ENCODE measurements around the gene FAS. TPM values are rescaled to one million over a fixed set of nuclear protein-coding genes. Genes with fewer than 3 reads are reported as not detected.

FAS gene
- total and polyA plus RNA-seq, 2 experiments from 2014 or later, result 7.3 to 14.1 TPM

DNA sequence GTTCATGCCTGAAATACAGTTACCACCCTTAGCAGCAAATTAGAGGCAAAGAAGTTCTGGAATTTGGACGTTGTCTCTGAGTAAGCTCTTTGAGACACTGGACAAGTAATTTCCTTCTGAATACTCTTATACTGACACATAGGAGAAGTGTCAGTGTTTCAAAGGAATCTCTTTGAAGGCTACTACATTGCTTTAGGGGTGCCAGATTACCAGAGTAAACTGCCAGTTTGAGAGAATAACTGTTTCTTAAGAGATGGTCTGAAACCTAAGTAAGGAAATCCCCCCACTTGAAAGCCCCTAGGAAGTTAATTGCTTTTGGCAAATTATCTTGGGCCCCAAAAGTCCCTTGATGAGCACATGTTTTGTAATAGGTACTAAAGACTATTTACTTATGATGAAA is 3.4 kb downstream of the FAS start:
- Histone ChIP-seq H3K36me3 (replicated peaks; ENCODE audit: insufficient read depth, low read depth) (no peaks in the 10 kb centered on the region), H3K4me3 (no peak overlapping the region), H3K27ac (no peak overlapping the region), H3K4me2 (no peak overlapping the region), H3K9me3 (ENCODE audit: low read depth) (no peaks in the 10 kb centered on the region), H3K79me2 (peaks cover 10% of the 10 kb centered on the region), H3K9me2 (replicated peaks; ENCODE audit: insufficient read depth) (no peaks in the 10 kb centered on the region), H4K20me1 (ENCODE audit: insufficient read depth, poor library complexity, severe bottlenecking) (no peaks in the 10 kb centered on the region), H2AFZ (no peak overlapping the region), H3K27me3 (no peaks in the 10 kb centered on the region), H3K4me1 (ENCODE audit: insufficient read depth) (peaks cover 12% of the 10 kb centered on the region)
- no peak for DNase-seq (ENCODE audit: low spot score)
- TF ChIP-seq CTCF (IDR thresholded peaks at IDR 0.05; ENCODE audit: poor library complexity) (no peak), EZH2phosphoT487 (IDR thresholded peaks at IDR 0.05; ENCODE audit: low read depth, severe bottlenecking, unreplicated experiment) (no peak), EZH2 (IDR thresholded peaks at IDR 0.05; ENCODE audit: borderline replicate concordance) (no peak)
- 70% methylated on average over 1 of the region's 1 CpG for WGBS (ENCODE audit: low lambda C conversion rate, missing lambda C conversion rate)

DNA sequence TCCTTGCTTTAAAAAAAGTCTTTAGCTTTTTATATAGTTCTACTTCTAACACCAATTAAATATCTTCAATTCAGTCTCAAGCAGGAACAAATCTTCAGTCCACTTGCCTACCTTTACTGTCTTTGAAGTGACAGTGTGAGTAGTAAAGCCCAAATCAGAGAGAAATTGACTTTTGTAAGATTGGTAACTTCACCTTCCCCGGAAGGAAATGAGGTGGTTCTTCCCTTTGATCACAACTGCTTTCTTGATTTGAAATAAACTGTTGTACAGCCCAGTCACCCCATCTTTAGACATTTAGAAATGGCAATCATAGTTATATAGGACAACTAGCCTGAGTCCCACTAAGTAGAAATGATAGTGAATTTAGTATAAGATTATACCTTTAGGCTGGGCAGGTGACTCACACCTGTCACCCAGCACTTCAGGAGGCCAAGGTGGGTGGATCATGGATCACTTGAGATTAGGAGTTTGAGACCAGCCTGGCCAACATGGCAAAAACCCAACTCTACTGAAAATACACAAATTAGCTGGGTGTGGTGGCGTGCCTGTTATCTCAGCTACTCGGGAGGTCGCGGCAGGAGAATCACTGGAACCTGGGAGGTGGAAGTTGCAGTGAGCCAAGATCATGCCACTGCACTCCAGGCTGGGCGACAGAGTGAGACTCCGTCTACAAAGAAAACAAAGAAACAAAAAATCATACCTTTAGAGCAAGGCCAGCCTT is 4.7 kb downstream of the FAS start:
- Histone ChIP-seq H3K4me3 (no peak overlapping the region), H3K79me2 (peaks cover 10% of the 10 kb centered on the region), H4K20me1 (ENCODE audit: insufficient read depth, poor library complexity, severe bottlenecking) (no peaks in the 10 kb centered on the region), H3K27me3 (no peaks in the 10 kb centered on the region), H2AFZ (no peak overlapping the region), H3K27ac (no peak overlapping the region), H3K9me3 (ENCODE audit: low read depth) (no peaks in the 10 kb centered on the region), H3K9me2 (replicated peaks; ENCODE audit: insufficient read depth) (no peaks in the 10 kb centered on the region), H3K4me2 (no peak overlapping the region), H3K4me1 (ENCODE audit: insufficient read depth) (peaks cover 10% of the 10 kb centered on the region), H3K36me3 (replicated peaks; ENCODE audit: insufficient read depth, low read depth) (no peaks in the 10 kb centered on the region)
- TF ChIP-seq EZH2phosphoT487 (IDR thresholded peaks at IDR 0.05; ENCODE audit: low read depth, severe bottlenecking, unreplicated experiment) (no peak), CTCF (IDR thresholded peaks at IDR 0.05; ENCODE audit: poor library complexity) (no peak)
- WGBS (ENCODE audit: low lambda C conversion rate, missing lambda C conversion rate), result 95% methylated on average over 7 of the region's 7 CpGs
- no peak for DNase-seq (ENCODE audit: low spot score)

GRCh38 chr10:88996927-88997326 is 6.3 kb downstream of the FAS start:
- Histone ChIP-seq H3K4me1 (ENCODE audit: insufficient read depth) (peaks cover 8% of the 10 kb centered on the region), H3K4me2 (no peak overlapping the region), H3K4me3 (no peak overlapping the region), H3K27me3 (no peaks in the 10 kb centered on the region), H3K27ac (no peak overlapping the region), H2AFZ (no peak overlapping the region), H3K9me2 (replicated peaks; ENCODE audit: insufficient read depth) (no peaks in the 10 kb centered on the region), H3K36me3 (replicated peaks; ENCODE audit: insufficient read depth, low read depth) (no peaks in the 10 kb centered on the region), H4K20me1 (ENCODE audit: insufficient read depth, poor library complexity, severe bottlenecking) (no peaks in the 10 kb centered on the region), H3K9me3 (ENCODE audit: low read depth) (no peaks in the 10 kb centered on the region), H3K79me2 (peaks cover 10% of the 10 kb centered on the region)
- no peak for DNase-seq (ENCODE audit: low spot score)
- 94% methylated on average over 1 of the region's 1 CpG for WGBS (ENCODE audit: low lambda C conversion rate, missing lambda C conversion rate)
- TF ChIP-seq CTCF (IDR thresholded peaks at IDR 0.05; ENCODE audit: poor library complexity), result no peak
- TF ChIP-seq EZH2 (IDR thresholded peaks at IDR 0.05; ENCODE audit: borderline replicate concordance), result no peak
- TF ChIP-seq EZH2phosphoT487 (IDR thresholded peaks at IDR 0.05; ENCODE audit: low read depth, severe bottlenecking, unreplicated experiment), result no peak

All from hepatocyte (in vitro differentiated cells).